Panc1 (cell line): ENCODE data around the gene THADA. TPM values are rescaled to one million over a fixed set of nuclear protein-coding genes. Genes with fewer than 3 reads are reported as not detected.

Source experiments
- ATAC-seq: fragments of 200-7000 bp; cut with Tn5 transposase; 2 replicates; pipeline ENCODE4 v1.9.1; 2020; ENCODE audit warnings: mild to moderate bottlenecking, moderate library complexity
- BruUV-seq: library from RNA; stranded (reverse); fragments of 400-500 nt; replicated peaks from 2 replicates; lab custom pipeline; 2021; lab: Mats Ljungman, UMichigan
- CTCF ChIA-PET: fragments of 300-600 bp; sonication (Branson Sonifier 250); formaldehyde crosslinking; loops from one replicate; lab custom pipeline; 2022; ENCODE audit warnings: antibody characterized with exemption; lab: Charles Lee
- POLR2A ChIA-PET: fragments of 300-600 bp; sonication (Branson Sonifier 250); formaldehyde crosslinking; loops from one replicate; lab custom pipeline; 2022; ENCODE audit warnings: antibody characterized with exemption; lab: Charles Lee
- DNase-seq: peaks from one replicate; pipeline ENCODE4 v3.0.0-alpha.2; 2010; ENCODE audit warnings: low read depth, low spot score
- H3K27ac ChIP-seq: 2 replicates; pipeline ENCODE4 v1.5.1; 2011; ENCODE audit warnings: mild to moderate bottlenecking, low read length, inconsistent platforms
- H3K27me3 ChIP-seq: fragments of 200-500 bp; sonication (Bioruptor generic); 2 replicates; pipeline ENCODE4 v1.6.0; 2014; ENCODE audit warnings: low read length, inconsistent platforms; ENCODE audit not compliant: control insufficient read depth, insufficient read depth
- H3K36me3 ChIP-seq: fragments of 200-500 bp; sonication (Bioruptor generic); 2 replicates; pipeline ENCODE4 v1.5.1; 2014; ENCODE audit warnings: inconsistent platforms, mild to moderate bottlenecking, low read length, moderate library complexity; ENCODE audit not compliant: control insufficient read depth, insufficient read depth
- H3K4me1 ChIP-seq: 2 replicates; pipeline ENCODE4 v1.5.1; 2011; ENCODE audit warnings: inconsistent platforms, mild to moderate bottlenecking, low read length, moderate library complexity; ENCODE audit not compliant: control insufficient read depth, insufficient read depth
- H3K4me3 ChIP-seq, 2 experiments: 2 replicates each; pipeline ENCODE4 v1.5.1; 2011 to 2012; ENCODE audit warnings: low read depth in 2 of 2, low read length in 2 of 2, mild to moderate bottlenecking in 2 of 2, inconsistent platforms in 1 of 2, moderate library complexity in 1 of 2
- H3K9me3 ChIP-seq: fragments of 200-500 bp; sonication (Bioruptor generic); 2 replicates; pipeline ENCODE4 v1.5.1; 2014; ENCODE audit warnings: low read depth, mild to moderate bottlenecking, inconsistent platforms, low read length, moderate library complexity; ENCODE audit not compliant: control insufficient read depth, insufficient read depth
- CTCF ChIP-seq: fragments of 450-650 bp; IDR thresholded peaks from 2 replicates; pipeline ENCODE4 v1.5.1; 2017; ENCODE audit warnings: mild to moderate bottlenecking
- POLR2AphosphoS5 ChIP-seq: IDR thresholded peaks from 2 replicates; pipeline ENCODE4 v1.6.1; 2012; ENCODE audit warnings: mild to moderate bottlenecking, low read depth, low read length, moderate library complexity
- REST ChIP-seq, 2 experiments: IDR thresholded peaks; 2 replicates each; pipeline ENCODE4 v1.6.1; 2011 to 2012; ENCODE audit warnings: low read depth in 2 of 2, control low read depth in 1 of 2, low read length in 1 of 2, mild to moderate bottlenecking in 1 of 2, moderate library complexity in 1 of 2; ENCODE audit not compliant: insufficient read depth in 1 of 2
- SIN3A ChIP-seq: IDR thresholded peaks from 2 replicates; pipeline ENCODE4 v1.6.1; 2012; ENCODE audit warnings: low read depth, mild to moderate bottlenecking, low read length, moderate library complexity, borderline replicate concordance; ENCODE audit not compliant: insufficient read depth
- TCF7L2 ChIP-seq: IDR thresholded peaks from 2 replicates; pipeline ENCODE4 v1.6.1; 2011; ENCODE audit warnings: mild to moderate bottlenecking, low read depth, low read length, inconsistent platforms
- in situ Hi-C: cut with HindIII; loops from 2 replicates; pipeline ENCODE4 v1.10.0; 2016; ENCODE audit warnings: low sequenced_read_pairs, low pct_unique_long_range_greater_than_20kb
- intact Hi-C: fragments of 100-400 bp; cut with micrococcal nuclease; formaldehyde crosslinking; loops from one replicate; pipeline ENCODE4 v1.10.0; 2022; ENCODE audit not compliant: unreplicated experiment
- total RNA-seq: library from RNA; stranded (reverse); gene quantifications from one replicate; pipeline ENCODE4 v1.2.1, GENCODE V29; 2021; ENCODE audit not compliant: unreplicated experiment

The THADA gene
- total RNA-seq, 1 experiment from 2014 or later: 37.2 TPM

GRCh38 chr2:43186321-43186678 lies 409.5 kb downstream of the THADA start:
- no peaks in the 10 kb centered on the region for H3K36me3 ChIP-seq
- CTCF ChIA-PET: no interaction called here
- no peaks in the 10 kb centered on the region for H3K27me3 ChIP-seq
- DNase-seq: no peak
- in situ Hi-C loops: no loop called here
- POLR2A ChIA-PET: no interaction called here
- H3K4me1 ChIP-seq: no peaks in the 10 kb centered on the region
- no TSS peak for BruUV-seq
- no peak overlapping the region for H3K27ac ChIP-seq
- intact Hi-C loops: no loop called here
- no peak for ATAC-seq
- no peaks in the 10 kb centered on the region for H3K9me3 ChIP-seq
- no peak overlapping the region for H3K4me3 ChIP-seq
- TF ChIP-seq POLR2AphosphoS5: no peak
- TF ChIP-seq SIN3A: no peak
- no peak for TF ChIP-seq TCF7L2
- no peak for TF ChIP-seq REST (IDR thresholded peaks at IDR 0.05; ENCODE audit: insufficient read depth in 1 of 2, low read depth in 2 of 2, low read length in 1 of 2)
- TF ChIP-seq CTCF: no peak

GRCh38 chr2:43185146-43185545 lies 410.7 kb downstream of the THADA start:
- TF ChIP-seq REST (IDR thresholded peaks at IDR 0.05; ENCODE audit: insufficient read depth in 1 of 2, low read depth in 2 of 2, low read length in 1 of 2): no peak
- no peak for TF ChIP-seq TCF7L2
- no peak for TF ChIP-seq POLR2AphosphoS5
- no peak for TF ChIP-seq SIN3A
- TF ChIP-seq CTCF: no peak
- Histone ChIP-seq H3K9me3 (no peaks in the 10 kb centered on the region), H3K36me3 (no peaks in the 10 kb centered on the region), H3K27ac (peak overlapping the region; percentile 40; the same call in 1 of the 2 replicates), H3K27me3 (no peaks in the 10 kb centered on the region), H3K4me1 (peaks cover 2% of the 10 kb centered on the region), H3K4me3 (no peak overlapping the region)
- ChIA-PET POLR2A (interaction anchor here (0.6 kb wide), 1 partner anchor 11 kb away, joined by 3 read pairs; no protein-coding TSS in a partner anchor), CTCF (no interaction called here)
- ATAC-seq (no peak), DNase-seq (no peak)
- in situ Hi-C loops: no loop called here
- no TSS peak for BruUV-seq
- intact Hi-C loops: no loop called here
